ENCODE results near the gene CCDC102A. TPM values are rescaled to one million over a fixed set of nuclear protein-coding genes. Genes with fewer than 3 reads are reported as not detected.
A peak's percentile ranks its signal among the peaks of the same experiment; 100 is the strongest.

The CCDC102A gene
- total RNA-seq, 4 donors from 2014 or later, result 2.2 to 17.7 (median 3.7) TPM

- peaks cover 0 to 19% (median 9%) of the 10 kb centered on the region in 4 donors for H3K36me3 ChIP-seq
- no peak overlapping the region for H3K4me3 ChIP-seq
- WGBS, 2 donors (ENCODE audit: low coverage in 1 of 2), result 56% methylated on average over 4 of the region's 4 CpGs; no CpG with 5 or more reads in 1 of the 2 donors
- H3K27ac ChIP-seq, result peak overlapping the region; percentile 22 to 67 (median 52)
- peaks cover 11 to 32% (median 23%) of the 10 kb centered on the region in 4 donors for H3K4me1 ChIP-seq
- intact Hi-C loops (cut with DNase I; ENCODE audit: low total_unique reads), result no loop called here
- TF ChIP-seq POLR2A (IDR thresholded peaks at IDR 0.05) (no peak), POLR2AphosphoS5 (IDR thresholded peaks at IDR 0.05) (no peak), EP300 (IDR thresholded peaks at IDR 0.05; ENCODE audit: low read depth) (no peak), CTCF (IDR thresholded peaks at IDR 0.05) (no peak)
- no peak for DNase-seq
- H3K27me3 ChIP-seq, result no peaks in the 10 kb centered on the region
- in situ Hi-C loops (cut with MboI; ENCODE audit: low pct_ligation_motif_present in 1 of 4, low pct_unique_long_range_greater_than_20kb in 1 of 4, low sequenced_read_pairs in 3 of 4), result no loop called here
- no peaks in the 10 kb centered on the region for H3K9me3 ChIP-seq
These were observed 63.7 kb downstream of the CCDC102A start for GRCh38 chr16:57472665-57473060.

- Histone ChIP-seq H3K9me3 (no peaks in the 10 kb centered on the region), H3K36me3 (peaks cover 0 to 19% (median 9%) of the 10 kb centered on the region in 4 donors), H3K27me3 (no peaks in the 10 kb centered on the region), H3K27ac (peak overlapping the region; percentile 30 to 67 (median 52)), H3K4me1 (peaks cover 11 to 32% (median 22%) of the 10 kb centered on the region in 4 donors), H3K4me3 (no peak overlapping the region)
- in situ Hi-C loops (cut with MboI; ENCODE audit: low pct_ligation_motif_present in 1 of 4, low pct_unique_long_range_greater_than_20kb in 1 of 4, low sequenced_read_pairs in 3 of 4) (no loop called here), intact Hi-C loops (cut with DNase I; ENCODE audit: low total_unique reads) (no loop called here)
- peak; percentile 69 for DNase-seq
- TF ChIP-seq EP300 (IDR thresholded peaks at IDR 0.05; ENCODE audit: low read depth) (no peak), POLR2AphosphoS5 (IDR thresholded peaks at IDR 0.05) (peak in 1 of 3 donors; percentile 23), POLR2A (IDR thresholded peaks at IDR 0.05) (no peak), CTCF (IDR thresholded peaks at IDR 0.05) (no peak)
- 53 to 69% methylated on average over 6 to 10 of the region's 10 CpGs for whole genome bisulfite sequencing, 2 donors (ENCODE audit: low coverage in 1 of 2)
These were observed 64.3 kb downstream of the CCDC102A start for GRCh38 chr16:57471852-57472664.

- Histone ChIP-seq H3K27ac (peak overlapping the region; percentile 30 to 67 (median 52)), H3K27me3 (no peaks in the 10 kb centered on the region), H3K4me1 (peaks cover 11 to 31% (median 20%) of the 10 kb centered on the region in 4 donors), H3K4me3 (no peak overlapping the region), H3K36me3 (peaks cover 0 to 24% (median 11%) of the 10 kb centered on the region in 4 donors), H3K9me3 (no peaks in the 10 kb centered on the region)
- intact Hi-C loops (cut with DNase I; ENCODE audit: low total_unique reads) (no loop called here), in situ Hi-C loops (cut with MboI; ENCODE audit: low pct_ligation_motif_present in 1 of 4, low pct_unique_long_range_greater_than_20kb in 1 of 4, low sequenced_read_pairs in 3 of 4) (no loop called here)
- DNase-seq, result no peak
- TF ChIP-seq POLR2A (IDR thresholded peaks at IDR 0.05), result no peak
- TF ChIP-seq POLR2AphosphoS5 (IDR thresholded peaks at IDR 0.05), result no peak
- TF ChIP-seq CTCF (IDR thresholded peaks at IDR 0.05), result no peak
- TF ChIP-seq EP300 (IDR thresholded peaks at IDR 0.05; ENCODE audit: low read depth), result no peak
- 100% methylated on average over 1 of the region's 1 CpG; no CpG with 5 or more reads in 1 of the 2 donors for WGBS, 2 donors (ENCODE audit: low coverage in 1 of 2)
These were observed 65.2 kb downstream of the CCDC102A start for GRCh38 chr16:57471209-57471608.

- DNase-seq, result peak; percentile 78
- Histone ChIP-seq H3K27ac (peak overlapping the region; percentile 30 to 67 (median 52)), H3K36me3 (peaks cover 0 to 29% (median 12%) of the 10 kb centered on the region in 4 donors), H3K4me1 (peaks cover 11 to 27% (median 20%) of the 10 kb centered on the region in 4 donors), H3K27me3 (no peaks in the 10 kb centered on the region), H3K4me3 (no peak overlapping the region), H3K9me3 (no peaks in the 10 kb centered on the region)
- in situ Hi-C loops (cut with MboI; ENCODE audit: low pct_ligation_motif_present in 1 of 4, low pct_unique_long_range_greater_than_20kb in 1 of 4, low sequenced_read_pairs in 3 of 4) (no loop called here), intact Hi-C loops (cut with DNase I; ENCODE audit: low total_unique reads) (no loop called here)
- TF ChIP-seq CTCF (IDR thresholded peaks at IDR 0.05) (no peak), POLR2AphosphoS5 (IDR thresholded peaks at IDR 0.05) (peak in 2 of 3 donors; percentile 39 to 48)
- WGBS, 2 donors (ENCODE audit: low coverage in 1 of 2), result 30 to 35% methylated on average over 2 to 6 of the region's 6 CpGs
These were observed 65.7 kb downstream of the CCDC102A start for GRCh38 chr16:57470711-57471110.
